Fibroblast of lung (primary cell): Measurements from ENCODE around the gene BID.

ENCODE experiments used
- CTCF ChIP-seq, 2 donors: IDR thresholded peaks in 1 of 2; conservative IDR thresholded peaks in 1 of 2; 1 replicate in 1 of 2; 2 replicates in 1 of 2; pipeline ENCODE4 v1.5.1; 2011 to 2012; ENCODE audit warnings: low read length in 2 of 2, control low read depth in 1 of 2, inconsistent platforms in 1 of 2, low read depth in 1 of 2, mild to moderate bottlenecking in 1 of 2
- EZH2 ChIP-seq: IDR thresholded peaks from 2 replicates; pipeline ENCODE4 v1.5.1; 2012; ENCODE audit warnings: low read length, control low read depth, mild to moderate bottlenecking; ENCODE audit errors: missing control alignments

- TF ChIP-seq CTCF (conservative IDR thresholded peaks at IDR 0.05 in 1 of 2, IDR thresholded peaks at IDR 0.05 in 1 of 2; ENCODE audit: low read depth in 1 of 2, low read length in 2 of 2) (no peak), EZH2 (no peak)
These were observed 16.9 kb upstream of the BID start for GRCh38 chr22:17791196-17791595.
